Purkinje cell (primary cell): ENCODE results near the gene DLG5. TPM values are rescaled to one million over a fixed set of nuclear protein-coding genes. Genes with fewer than 3 reads are reported as not detected.

ENCODE experiments used
- polyA plus RNA-seq: library from polyadenylated mRNA; unstranded; fragments of >200 nt; fragmentation: Nextera tagmentation; gene quantifications from 2 replicates; pipeline ENCODE4 v1.2.1, GENCODE V29; 2014

The DLG5 gene, protein sequence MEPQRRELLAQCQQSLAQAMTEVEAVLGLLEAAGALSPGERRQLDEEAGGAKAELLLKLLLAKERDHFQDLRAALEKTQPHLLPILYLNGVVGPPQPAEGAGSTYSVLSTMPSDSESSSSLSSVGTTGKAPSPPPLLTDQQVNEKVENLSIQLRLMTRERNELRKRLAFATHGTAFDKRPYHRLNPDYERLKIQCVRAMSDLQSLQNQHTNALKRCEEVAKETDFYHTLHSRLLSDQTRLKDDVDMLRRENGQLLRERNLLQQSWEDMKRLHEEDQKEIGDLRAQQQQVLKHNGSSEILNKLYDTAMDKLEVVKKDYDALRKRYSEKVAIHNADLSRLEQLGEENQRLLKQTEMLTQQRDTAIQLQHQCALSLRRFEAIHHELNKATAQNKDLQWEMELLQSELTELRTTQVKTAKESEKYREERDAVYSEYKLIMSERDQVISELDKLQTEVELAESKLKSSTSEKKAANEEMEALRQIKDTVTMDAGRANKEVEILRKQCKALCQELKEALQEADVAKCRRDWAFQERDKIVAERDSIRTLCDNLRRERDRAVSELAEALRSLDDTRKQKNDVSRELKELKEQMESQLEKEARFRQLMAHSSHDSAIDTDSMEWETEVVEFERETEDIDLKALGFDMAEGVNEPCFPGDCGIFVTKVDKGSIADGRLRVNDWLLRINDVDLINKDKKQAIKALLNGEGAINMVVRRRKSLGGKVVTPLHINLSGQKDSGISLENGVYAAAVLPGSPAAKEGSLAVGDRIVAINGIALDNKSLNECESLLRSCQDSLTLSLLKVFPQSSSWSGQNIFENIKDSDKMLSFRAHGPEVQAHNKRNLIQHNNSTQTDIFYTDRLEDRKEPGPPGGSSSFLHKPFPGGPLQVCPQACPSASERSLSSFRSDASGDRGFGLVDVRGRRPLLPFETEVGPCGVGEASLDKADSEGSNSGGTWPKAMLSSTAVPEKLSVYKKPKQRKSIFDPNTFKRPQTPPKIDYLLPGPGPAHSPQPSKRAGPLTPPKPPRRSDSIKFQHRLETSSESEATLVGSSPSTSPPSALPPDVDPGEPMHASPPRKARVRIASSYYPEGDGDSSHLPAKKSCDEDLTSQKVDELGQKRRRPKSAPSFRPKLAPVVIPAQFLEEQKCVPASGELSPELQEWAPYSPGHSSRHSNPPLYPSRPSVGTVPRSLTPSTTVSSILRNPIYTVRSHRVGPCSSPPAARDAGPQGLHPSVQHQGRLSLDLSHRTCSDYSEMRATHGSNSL (N-terminal part only)
- polyA plus RNA-seq = 0.12 TPM in 1 of 2 replicates, not detected in the other

DNA sequence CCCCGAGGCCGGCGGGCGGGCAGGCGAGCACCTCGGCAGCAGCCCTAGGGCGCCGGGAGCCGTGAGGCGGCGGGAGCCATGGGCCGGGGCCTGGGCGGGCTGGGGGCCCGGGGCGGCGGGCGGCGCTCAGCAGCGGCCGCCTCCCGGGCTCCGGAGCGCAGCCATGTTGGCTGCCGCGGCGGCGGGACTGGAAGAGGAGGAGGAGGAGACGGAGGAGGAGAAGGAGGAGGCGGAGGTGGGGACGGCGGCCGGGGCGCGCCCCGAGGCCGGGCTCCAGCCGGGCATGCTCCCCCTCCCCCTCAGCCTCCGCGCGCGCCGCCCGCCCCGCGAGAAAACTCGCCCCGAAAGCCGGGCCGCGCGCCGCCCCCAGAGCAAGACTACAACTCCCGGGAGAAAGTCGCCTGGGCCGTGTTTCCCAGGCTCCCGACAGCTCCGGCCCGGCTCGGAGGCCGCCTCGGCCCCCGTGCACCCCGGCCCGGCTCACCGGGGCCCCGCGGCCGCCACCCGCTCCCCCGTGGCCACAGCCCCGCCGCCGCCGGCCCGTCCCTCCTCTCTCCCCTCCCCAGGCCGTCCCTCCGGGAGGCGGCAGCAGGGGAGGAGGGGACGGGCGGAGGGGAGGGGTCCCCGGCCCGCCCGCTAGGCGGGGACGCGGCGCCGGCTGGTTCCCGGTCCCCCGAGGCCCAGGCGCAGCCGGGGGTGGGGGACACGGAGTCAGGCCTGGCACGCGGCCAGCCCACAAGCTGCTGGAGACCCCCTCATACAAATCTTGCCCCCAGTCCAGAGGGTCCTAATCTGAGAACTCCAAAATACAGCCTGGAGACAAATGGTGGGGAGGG is at the start of gene DLG5:
Gene DLG5 (minus strand): TSS at position 190 of the 836 bp plus-strand sequence. CDS start 235 bp downstream, outside the sequence.

Other genes with a start within 250 kb of the DLG5 start
- 17.1 and 22.9 TPM in 2 replicates for gene POLR3A, start 102.8 kb upstream of the DLG5 start, polyA plus RNA-seq
- gene RPS24, start 107.1 kb upstream of the DLG5 start, polyA plus RNA-seq = 907 and 968 TPM in 2 replicates